Myocyte (in vitro differentiated cells): ENCODE results near the gene RNF224. TPM values are rescaled to one million over a fixed set of nuclear protein-coding genes. Genes with fewer than 3 reads are reported as not detected.
A peak's percentile ranks its signal among the peaks of the same experiment; 100 is the strongest.

Experiments
- DNase-seq: peaks from one replicate; pipeline ENCODE4 v3.0.0-alpha.2; 2012; ENCODE audit warnings: low read depth
- total RNA-seq: library from RNA; depleted of rRNA; stranded (reverse); fragments of >200 nt; gene quantifications from 2 replicates; pipeline ENCODE4 v1.2.3, GENCODE V29; 2014

RNF224 gene
- total RNA-seq, 1 donor from 2014 or later: not detected

GRCh38 chr9:137191691-137192447 is 35.4 kb upstream of the RNF224 start:
- DNase-seq: no peak

DNA sequence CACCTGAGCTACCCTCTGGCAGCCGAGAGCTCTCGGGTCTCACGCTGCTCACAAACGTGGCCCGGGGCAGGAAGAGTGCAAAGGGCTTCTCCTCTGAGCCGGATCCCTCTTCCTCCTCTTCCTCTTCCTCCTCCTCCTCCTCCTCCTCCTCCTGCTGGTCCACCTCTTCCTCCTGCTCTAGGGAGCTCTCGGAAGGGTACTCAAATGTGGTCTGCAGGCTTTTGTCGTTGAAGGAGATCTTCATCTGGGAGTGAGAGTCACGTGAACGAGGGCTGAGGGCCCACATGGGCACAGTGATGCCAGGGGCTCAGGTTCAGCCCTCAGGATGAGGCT is 34.9 kb upstream of the RNF224 start:
- DNase-seq: no peak

GRCh38 chr9:137192859-137193258 is 34.4 kb upstream of the RNF224 start:
- no peak for DNase-seq

DNA sequence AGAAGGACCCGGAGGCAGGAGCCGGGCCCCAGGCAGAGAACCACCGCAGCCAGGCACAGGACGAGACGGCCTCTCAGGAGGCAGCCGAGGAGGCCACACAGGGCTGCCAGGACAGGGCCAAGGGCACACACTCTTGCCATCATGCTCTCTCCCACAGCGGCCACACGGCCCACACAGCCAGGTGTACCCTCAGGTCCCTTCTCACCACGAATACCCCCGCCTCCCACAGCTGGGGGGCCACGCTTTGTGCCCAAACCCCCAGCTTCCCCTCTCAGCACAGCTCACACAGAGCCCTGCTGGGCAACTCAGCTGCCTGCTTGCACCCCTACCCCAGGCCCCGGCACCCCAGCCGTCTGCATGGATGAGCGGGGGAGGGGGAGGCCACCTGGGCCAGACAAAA is 33.5 kb upstream of the RNF224 start:
- no peak for DNase-seq

GRCh38 chr9:137194388-137194787 is 32.9 kb upstream of the RNF224 start:
- DNase-seq: peak; percentile 25

DNA sequence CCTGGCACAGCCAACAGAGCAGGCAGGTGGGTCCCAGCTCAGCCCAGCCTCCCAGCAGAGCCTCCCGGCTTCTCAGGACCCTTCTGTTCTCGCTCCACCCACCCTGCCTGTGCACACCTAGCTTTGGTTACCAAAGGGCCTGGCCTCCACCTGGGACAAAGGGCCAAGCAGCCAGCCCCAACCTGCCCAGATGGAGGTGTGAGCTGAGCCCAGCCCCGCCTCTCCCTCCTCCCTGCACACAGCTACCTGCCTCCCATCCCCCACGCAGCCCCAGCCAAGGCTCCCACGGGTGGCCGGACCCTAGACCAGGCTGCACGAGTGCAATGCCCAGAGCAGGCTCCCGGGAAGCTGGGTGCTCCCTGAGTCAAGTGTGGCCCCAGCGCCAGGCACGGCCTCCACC is 32.4 kb upstream of the RNF224 start:
- no peak for DNase-seq

DNA sequence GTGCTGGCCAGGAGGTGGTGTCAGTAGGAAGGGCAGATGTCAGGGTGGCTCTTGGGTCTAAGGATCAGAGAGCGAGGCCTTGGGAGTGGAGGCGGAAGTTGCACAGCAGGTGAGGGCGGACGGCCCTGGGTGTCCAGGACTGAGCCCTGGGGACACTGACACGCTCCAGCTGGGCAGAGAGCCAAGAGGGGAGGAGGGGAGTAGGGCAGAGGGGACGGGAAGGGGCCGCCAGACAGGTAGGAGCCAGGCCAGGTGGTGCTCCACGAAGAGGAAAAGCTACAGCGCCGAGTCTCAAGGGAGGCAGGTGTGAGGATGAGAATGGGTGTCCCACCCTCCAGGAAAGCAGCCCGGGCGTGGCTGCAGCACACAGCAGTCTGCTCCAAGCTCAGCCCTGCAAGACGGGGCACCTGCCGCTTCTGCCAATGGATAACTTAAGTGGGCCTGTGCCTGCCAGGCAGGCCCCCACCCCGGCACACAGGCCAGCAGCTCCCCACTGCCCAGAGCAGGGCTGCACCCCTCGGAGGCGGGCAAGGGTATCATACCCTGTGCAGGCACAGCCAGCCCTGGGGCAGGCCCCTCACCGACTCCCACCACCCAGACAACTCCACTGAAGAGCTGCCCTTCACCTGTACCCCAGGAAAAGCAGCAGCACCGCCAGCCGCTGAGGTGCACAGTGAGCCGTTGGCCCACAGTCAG is 31.6 kb upstream of the RNF224 start:
- no peak for DNase-seq

DNA sequence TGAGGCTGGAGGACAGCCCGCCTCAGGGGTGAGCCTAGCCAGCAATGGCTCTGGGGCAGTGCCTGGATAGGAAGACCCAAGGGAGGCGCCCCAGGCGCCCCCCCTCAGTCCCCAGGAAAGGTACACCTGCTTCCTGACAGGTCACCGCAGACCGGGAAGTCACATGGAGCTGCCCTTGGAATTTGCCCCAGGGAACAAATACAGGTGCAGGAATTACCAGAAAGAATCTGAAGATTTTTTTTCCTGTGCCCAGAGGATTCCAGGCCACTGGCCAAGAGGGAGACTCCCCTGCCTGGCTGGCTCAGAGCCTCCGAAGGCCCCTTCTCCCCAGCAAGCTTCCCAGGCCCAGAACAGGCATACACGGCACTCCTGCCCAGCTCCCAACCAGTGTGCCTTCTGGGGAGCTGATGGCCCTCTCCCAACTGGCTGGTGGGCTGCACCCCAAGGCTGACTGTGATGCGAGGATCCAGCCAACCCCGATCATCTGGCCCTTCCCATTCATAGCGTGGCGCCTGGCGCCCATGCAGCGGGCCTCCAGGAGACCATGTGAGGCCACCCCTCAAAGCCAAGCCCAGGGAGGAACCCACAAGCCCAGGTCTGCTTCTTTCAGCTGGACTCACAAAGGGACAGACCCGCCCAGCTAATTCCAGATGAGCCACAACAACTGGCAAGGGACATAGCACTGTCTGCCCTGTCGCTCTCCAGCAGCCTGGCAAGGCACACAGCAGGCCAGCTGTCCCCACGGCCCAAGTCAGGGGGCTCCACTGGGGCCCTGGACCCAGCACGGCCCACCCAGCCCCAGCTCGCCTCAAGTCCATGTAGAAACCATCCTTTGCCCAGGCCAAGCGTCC is 29.0 kb upstream of the RNF224 start:
- DNase-seq: peak; percentile 23

- no peak for DNase-seq
Observed at GRCh38 chr9:137198902-137199283, 28.4 kb upstream of the RNF224 start.

DNA sequence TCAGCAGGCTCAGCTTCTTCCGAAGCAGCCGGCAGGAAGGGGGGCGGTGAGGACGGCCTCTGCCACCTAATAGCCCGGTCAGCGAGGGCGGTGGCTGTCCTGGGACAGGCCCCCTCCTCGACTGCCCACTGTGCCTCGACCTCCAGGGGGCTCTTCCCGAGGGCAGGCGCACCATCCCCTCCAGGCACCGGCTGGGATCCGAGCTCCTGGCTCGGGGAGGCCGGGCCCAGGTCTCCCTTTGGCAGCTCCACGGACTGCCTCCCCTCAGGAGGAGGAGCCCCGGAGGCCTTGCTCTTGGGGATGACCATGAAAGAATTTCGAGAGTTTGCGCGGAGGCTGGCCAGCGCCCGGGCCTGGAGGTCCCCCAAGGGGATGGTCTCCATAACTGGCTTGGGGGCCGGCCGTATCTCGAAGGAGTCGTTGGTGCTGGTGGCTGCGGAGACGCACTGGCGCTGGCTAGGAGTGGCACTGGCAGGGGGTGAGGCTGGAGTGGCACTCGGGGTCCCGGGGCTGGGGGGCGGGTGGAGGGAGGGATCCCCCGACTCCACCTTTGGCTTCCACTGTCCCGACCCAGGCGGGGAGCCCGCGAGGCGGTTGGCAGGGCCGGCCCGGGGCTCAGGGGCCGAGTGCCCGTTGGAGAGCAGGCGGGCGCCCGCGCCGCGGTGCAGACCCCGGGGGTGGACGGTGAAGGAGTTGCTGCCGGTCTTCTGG is 27.7 kb upstream of the RNF224 start:
- no peak for DNase-seq

DNA sequence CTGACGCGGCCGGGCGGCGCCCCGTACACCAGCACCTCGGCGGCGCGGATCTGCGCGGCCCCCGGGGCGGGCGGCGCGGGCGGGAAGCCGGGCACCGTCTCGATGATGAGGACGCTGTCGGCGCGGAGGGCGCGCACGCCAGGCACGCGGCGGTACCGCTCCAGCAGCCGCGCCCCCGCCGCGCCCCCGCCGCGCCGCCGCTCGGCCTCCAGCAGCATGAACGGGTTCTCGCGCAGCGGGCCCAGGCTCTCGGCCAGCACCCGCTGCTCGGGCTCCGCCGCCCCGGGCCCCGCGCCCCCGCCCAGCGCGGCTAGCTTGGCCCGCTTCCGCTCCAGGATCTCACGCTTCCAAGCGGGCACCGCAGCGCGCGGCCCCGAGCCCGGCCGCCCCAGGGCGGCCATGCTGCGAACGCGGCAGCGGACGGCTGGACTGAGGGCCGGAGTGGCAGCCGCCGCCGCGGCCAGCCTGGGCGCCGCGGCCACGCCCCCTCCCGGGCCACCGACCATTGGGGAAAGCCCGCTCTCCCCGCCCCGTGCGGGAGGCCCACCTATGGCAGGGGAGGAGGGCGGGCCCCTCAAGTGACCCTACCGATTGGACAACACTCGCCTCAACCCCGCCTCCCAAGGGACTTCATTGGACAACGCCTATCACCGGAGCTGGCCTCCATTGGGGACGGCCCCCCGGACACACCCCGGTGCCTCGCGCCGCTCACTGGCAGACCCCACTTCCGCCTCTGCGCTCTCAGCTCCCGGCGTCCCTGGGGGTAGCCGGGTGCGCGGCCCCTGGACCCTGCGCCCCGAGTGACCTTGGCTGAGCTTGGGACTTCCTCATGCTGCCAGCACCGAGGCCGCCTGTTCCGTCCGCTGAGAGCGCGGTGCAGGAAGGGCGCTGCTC is 26.7 kb upstream of the RNF224 start, which contains the start of gene TPRN:
TPRN (minus strand) TSS at position 431 of the 894 bp plus-strand sequence; CDS start at position 401, 30 bp downstream.
- DNase-seq: peak; percentile 100

- no peak for DNase-seq
Observed at GRCh38 chr9:137201205-137201868, 26.0 kb upstream of the RNF224 start.

- no peak for DNase-seq
Observed at GRCh38 chr9:137202966-137203365, 24.3 kb upstream of the RNF224 start.

GRCh38 chr9:137204731-137205125 is 22.6 kb upstream of the RNF224 start:
- no peak for DNase-seq

GRCh38 chr9:137205126-137206069 is 21.9 kb upstream of the RNF224 start, which contains the start of the genes NDOR1 and TMEM203:
NDOR1 (plus strand) TSS chr9:137205700; CDS start chr9:137205778, 78 bp downstream.
TMEM203 (minus strand) TSS chr9:137205648; CDS start chr9:137205414, 234 bp downstream.
- peak; percentile 86 for DNase-seq

GRCh38 chr9:137206602-137207001 is 20.7 kb upstream of the RNF224 start:
- no peak for DNase-seq

GRCh38 chr9:137211532-137211931 is 15.8 kb upstream of the RNF224 start:
- no peak for DNase-seq

- DNase-seq: no peak
Observed at GRCh38 chr9:137212520-137212919, 14.8 kb upstream of the RNF224 start.
